HG03280 (cell line): Measurements from ENCODE around the gene SETD1A.

Experiments used
- ATAC-seq: cut with Tn5 transposase; IDR thresholded peaks from one replicate; pipeline ENCODE4 v1.9.1; 2021; ENCODE audit warnings: mild to moderate bottlenecking, moderate library complexity; ENCODE audit not compliant: unreplicated experiment

SETD1A gene

DNA sequence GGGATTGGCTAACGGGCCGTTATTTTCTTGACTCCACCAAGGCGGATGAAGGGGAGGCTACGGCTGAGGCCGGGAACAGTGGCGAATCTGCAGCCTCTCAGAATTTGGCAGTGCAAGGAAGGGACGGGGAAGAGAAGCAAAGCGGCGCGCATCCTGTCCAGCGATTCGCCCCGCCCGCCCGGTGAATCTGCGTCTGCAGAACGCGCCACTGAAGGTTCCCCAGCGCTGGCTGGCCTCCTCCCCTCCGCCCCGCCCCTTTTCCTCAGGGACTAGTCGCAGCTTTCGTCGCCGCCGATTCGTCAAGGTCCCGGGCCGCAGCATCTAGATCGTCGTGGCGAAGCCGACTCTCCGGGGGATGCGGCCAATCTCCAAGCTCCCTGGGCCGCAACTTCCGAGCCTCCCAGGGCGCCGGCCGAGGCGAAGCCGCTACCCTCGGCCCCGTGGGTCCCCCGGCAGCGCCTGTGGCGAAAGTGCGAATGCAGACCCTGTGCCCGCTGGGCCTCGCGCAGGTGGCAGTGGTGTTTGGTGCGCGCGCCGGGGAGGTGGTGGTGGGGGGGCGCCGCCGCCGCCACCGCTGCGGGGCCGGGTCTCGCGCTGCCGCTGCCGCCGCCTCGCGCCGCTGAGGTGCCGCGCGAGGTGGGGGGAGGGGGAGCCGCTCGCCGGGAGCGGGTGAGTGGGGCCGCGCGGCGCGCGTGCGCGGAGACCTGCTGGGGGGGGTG is at the start of gene SETD1A:
Gene SETD1A, plus strand, starts transcription at position 299 of the 719 bp plus-strand sequence. CDS start 978 bp downstream, outside the sequence.
- peak; percentile 71 for ATAC-seq

DNA sequence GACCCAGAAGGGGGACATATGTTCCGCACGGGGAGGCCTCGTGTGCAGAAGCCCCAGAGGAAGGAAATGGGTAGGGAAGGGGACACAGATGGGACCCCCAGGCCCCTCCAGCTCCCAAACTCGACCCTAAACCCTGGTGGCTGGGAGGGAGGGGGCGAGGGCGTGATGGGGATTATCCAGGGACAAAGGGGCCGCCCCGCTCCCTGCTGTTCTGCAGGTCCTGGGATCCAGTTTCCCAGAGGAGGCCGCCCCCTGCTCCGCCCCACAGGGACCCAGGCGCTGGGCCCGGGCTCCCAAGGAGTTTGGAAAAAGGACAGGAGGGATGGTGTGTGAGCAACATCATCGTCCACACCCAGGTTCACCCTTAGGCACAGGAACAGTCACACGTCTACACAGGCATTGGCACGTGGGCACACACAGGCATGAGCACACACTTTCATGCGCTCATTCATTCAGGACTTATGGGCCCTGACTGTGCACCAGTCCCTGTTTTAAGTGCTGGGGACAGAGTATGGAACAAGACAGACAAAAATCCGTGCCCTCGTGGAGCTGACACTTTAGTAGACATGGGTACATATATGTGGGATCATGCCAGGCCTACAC is 47.0 kb upstream of the SETD1A start:
- ATAC-seq: no peak

- ATAC-seq: no peak
Measured at GRCh38 chr16:30912794-30913412, 44.7 kb upstream of the SETD1A start.

- ATAC-seq: no peak
Measured at GRCh38 chr16:30914830-30915229, 42.7 kb upstream of the SETD1A start.

GRCh38 chr16:30918614-30919013 is 38.9 kb upstream of the SETD1A start:
- no peak for ATAC-seq

GRCh38 chr16:30920891-30921290 is 36.7 kb upstream of the SETD1A start:
- no peak for ATAC-seq

- no peak for ATAC-seq
Measured at GRCh38 chr16:30921459-30921747, 36.2 kb upstream of the SETD1A start.

- no peak for ATAC-seq
Measured at GRCh38 chr16:30921748-30922419, 35.7 kb upstream of the SETD1A start.

- ATAC-seq: peak; percentile 68
Measured at GRCh38 chr16:30922420-30922959, 35.1 kb upstream of the SETD1A start.

GRCh38 chr16:30922960-30923535 is 34.5 kb upstream of the SETD1A start:
- peak; percentile 64 for ATAC-seq

GRCh38 chr16:30923554-30924075 is 33.9 kb upstream of the SETD1A start, which contains the start of gene FBXL19:
Gene FBXL19 (plus strand): TSS chr16:30923572. CDS start chr16:30925755, 2,183 bp downstream.
- ATAC-seq: no peak

DNA sequence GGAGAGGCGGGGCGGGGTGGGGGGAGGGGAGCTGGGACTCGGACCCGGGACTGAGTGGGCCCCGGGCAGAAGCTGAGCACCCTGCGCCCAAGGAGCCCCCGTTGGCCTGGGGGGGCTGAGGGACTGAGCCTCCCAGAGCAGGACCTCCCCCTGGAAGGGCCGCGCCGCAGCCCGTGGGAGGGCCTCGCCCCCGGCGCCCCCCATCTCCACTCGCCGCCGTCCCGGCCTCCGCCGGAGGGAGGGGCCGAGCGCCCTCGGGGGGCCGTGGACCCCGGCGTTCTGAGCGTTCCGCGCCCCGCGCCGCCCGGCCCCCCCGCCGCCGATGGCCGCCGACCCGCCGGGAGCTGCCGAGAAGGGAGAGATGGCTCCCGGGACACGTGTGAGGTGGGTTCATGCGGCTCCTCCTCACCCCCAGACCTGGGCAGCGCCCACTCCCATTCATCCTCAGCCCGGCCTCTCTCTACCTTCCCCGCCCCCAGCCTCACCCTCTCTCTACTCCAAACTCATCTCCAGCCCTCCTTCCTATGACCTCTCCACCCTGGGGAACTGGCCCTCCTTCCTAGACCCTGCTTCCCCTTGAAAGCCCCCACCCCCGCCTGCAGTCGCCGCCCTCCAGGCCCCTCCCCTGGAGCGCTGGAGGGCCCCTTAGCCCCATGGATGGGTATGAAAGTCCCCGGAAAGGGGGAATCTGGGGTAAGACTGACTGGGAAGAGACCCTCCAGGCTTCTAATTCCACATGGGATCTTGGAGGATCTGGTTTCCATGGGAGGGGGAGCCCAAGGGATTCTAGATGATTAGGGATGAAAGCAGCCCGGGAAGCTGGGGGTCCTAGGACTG is 33.3 kb upstream of the SETD1A start:
- no peak for ATAC-seq

- no peak for ATAC-seq
Measured at GRCh38 chr16:30924913-30925631, 32.5 kb upstream of the SETD1A start.

GRCh38 chr16:30925632-30925987 is 31.9 kb upstream of the SETD1A start:
- no peak for ATAC-seq

GRCh38 chr16:30925995-30926811 is 31.4 kb upstream of the SETD1A start:
- no peak for ATAC-seq

- no peak for ATAC-seq
Measured at GRCh38 chr16:30926937-30927788, 30.4 kb upstream of the SETD1A start.

DNA sequence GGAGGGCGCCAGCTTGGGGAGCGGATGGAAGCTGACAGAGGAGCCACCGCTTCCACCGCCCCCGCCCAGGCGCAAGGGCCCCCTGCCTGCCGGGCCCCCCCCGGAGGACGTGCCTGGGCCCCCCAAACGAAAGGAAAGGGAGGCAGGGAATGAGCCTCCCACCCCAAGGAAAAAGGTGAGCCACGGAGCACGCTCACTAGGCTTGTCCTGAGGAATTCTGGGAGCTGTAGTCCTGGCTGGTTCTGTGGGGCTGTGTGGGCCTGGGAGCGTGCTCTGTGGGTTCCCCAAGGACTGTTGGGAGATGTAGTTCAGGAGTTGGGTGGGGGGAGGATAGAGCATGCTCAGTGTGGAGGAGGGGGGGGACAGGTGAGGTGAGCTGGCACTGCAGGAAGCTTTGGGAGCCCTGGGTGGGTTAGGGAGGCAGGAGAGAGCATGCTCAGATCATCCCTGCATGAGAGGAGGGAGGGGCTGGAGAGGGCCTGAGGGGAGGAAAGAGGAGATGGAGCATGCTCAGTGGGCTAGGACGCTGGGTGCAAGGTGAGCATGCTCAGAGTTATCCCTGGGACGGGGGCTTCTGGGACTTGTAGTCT is 29.7 kb upstream of the SETD1A start:
- ATAC-seq: no peak
